HG03565 (cell line): ENCODE data around the gene SINHCAF.

Experiments
- ATAC-seq: cut with Tn5 transposase; IDR thresholded peaks from one replicate; pipeline ENCODE4 v1.9.1; 2021; ENCODE audit warnings: mild to moderate bottlenecking, moderate library complexity; ENCODE audit not compliant: unreplicated experiment

The SINHCAF gene

GRCh38 chr12:31337952-31338351 lies 12.0 kb upstream of the SINHCAF start:
- ATAC-seq, result no peak

- no peak for ATAC-seq
Measured at GRCh38 chr12:31331242-31331641, 5.3 kb upstream of the SINHCAF start.

GRCh38 chr12:31326736-31327659 lies 1.0 kb upstream of the SINHCAF start:
- no peak for ATAC-seq

GRCh38 chr12:31325524-31325875 lies 450 bp downstream of the SINHCAF start:
- ATAC-seq, result no peak

- ATAC-seq, result no peak
Measured at GRCh38 chr12:31324845-31325523, 966 bp downstream of the SINHCAF start.

- peak; percentile 29 for ATAC-seq
Measured at GRCh38 chr12:31324116-31324844, 1.7 kb downstream of the SINHCAF start.

GRCh38 chr12:31323391-31324115 lies 2.4 kb downstream of the SINHCAF start:
- peak; percentile 3 for ATAC-seq

- ATAC-seq, result no peak
Measured at GRCh38 chr12:31322801-31323207, 3.1 kb downstream of the SINHCAF start.

GRCh38 chr12:31321897-31322228 lies 4.1 kb downstream of the SINHCAF start:
- no peak for ATAC-seq

- no peak for ATAC-seq
Measured at GRCh38 chr12:31321186-31321896, 4.6 kb downstream of the SINHCAF start.

- no peak for ATAC-seq
Measured at GRCh38 chr12:31318657-31319269, 7.2 kb downstream of the SINHCAF start.

- peak; percentile 25 for ATAC-seq
Measured at GRCh38 chr12:31317471-31318395, 8.2 kb downstream of the SINHCAF start.

GRCh38 chr12:31316891-31317290 lies 9.1 kb downstream of the SINHCAF start:
- peak; percentile 27 for ATAC-seq

- no peak for ATAC-seq
Measured at GRCh38 chr12:31315784-31316465, 10.0 kb downstream of the SINHCAF start.

- ATAC-seq, result no peak
Measured at GRCh38 chr12:31315044-31315715, 10.8 kb downstream of the SINHCAF start.

- ATAC-seq, result no peak
Measured at GRCh38 chr12:31312431-31312830, 13.5 kb downstream of the SINHCAF start.

GRCh38 chr12:31311634-31312258 lies 14.2 kb downstream of the SINHCAF start:
- ATAC-seq, result no peak
